Smooth muscle cell (in vitro differentiated cells): ENCODE results near the gene CDCA3. TPM values are rescaled to one million over a fixed set of nuclear protein-coding genes. Genes with fewer than 3 reads are reported as not detected.
A peak's percentile ranks its signal among the peaks of the same experiment; 100 is the strongest.

Experiments
- DNase-seq: peaks from one replicate; lab custom pipeline; 2025; ENCODE audit not compliant: unreplicated experiment; lab: John Stamatoyannopoulos, UW
- H2AFZ ChIP-seq: fragments of 200-600 bp; sonication (generic); 2 replicates; pipeline ENCODE4 v1.6.0; 2016; ENCODE audit warnings: antibody characterized with exemption, low read depth, mild to moderate bottlenecking
- H3F3A ChIP-seq: fragments of 200-600 bp; sonication (generic); 2 replicates; pipeline ENCODE4 v1.6.0; 2017; ENCODE audit warnings: antibody characterized with exemption, low read depth
- H3K27ac ChIP-seq: fragments of 200-600 bp; sonication (generic); 2 replicates; pipeline ENCODE4 v1.5.1; 2016; ENCODE audit warnings: low read depth, mild to moderate bottlenecking
- H3K27me3 ChIP-seq: fragments of 200-600 bp; sonication (generic); 2 replicates; pipeline ENCODE4 v1.6.1; 2016; ENCODE audit warnings: low read depth, mild to moderate bottlenecking
- H3K36me3 ChIP-seq: fragments of 200-600 bp; sonication (generic); 2 replicates; pipeline ENCODE4 v1.5.1; 2016; ENCODE audit warnings: low read depth
- H3K4me1 ChIP-seq: fragments of 200-600 bp; sonication (generic); 2 replicates; pipeline ENCODE4 v1.5.1; 2016; ENCODE audit warnings: low read depth
- H3K4me2 ChIP-seq: fragments of 200-600 bp; sonication (generic); 2 replicates; pipeline ENCODE4 v1.6.0; 2016; ENCODE audit warnings: mild to moderate bottlenecking
- H3K4me3 ChIP-seq: fragments of 200-600 bp; sonication (generic); 2 replicates; pipeline ENCODE4 v1.5.1; 2016; ENCODE audit warnings: mild to moderate bottlenecking
- H3K79me2 ChIP-seq: fragments of 200-600 bp; sonication (generic); 2 replicates; pipeline ENCODE4 v1.6.0; 2016; ENCODE audit warnings: low read depth, mild to moderate bottlenecking
- H3K9ac ChIP-seq: fragments of 200-600 bp; sonication (generic); 2 replicates; pipeline ENCODE4 v1.6.0; 2016; ENCODE audit warnings: low read depth
- H3K9me3 ChIP-seq: fragments of 200-600 bp; sonication (generic); replicated peaks from 2 replicates; pipeline ENCODE4 v1.5.1; 2016; ENCODE audit warnings: low read depth
- H4K20me1 ChIP-seq: fragments of 200-600 bp; sonication (generic); 2 replicates; pipeline ENCODE4 v1.6.0; 2016; ENCODE audit warnings: low read depth
- CTCF ChIP-seq: fragments of 200-600 bp; sonication (generic); IDR thresholded peaks from 2 replicates; pipeline ENCODE4 v1.5.1; 2017; ENCODE audit warnings: borderline replicate concordance, mild to moderate bottlenecking, antibody characterized with exemption; ENCODE audit not compliant: insufficient read depth, poor library complexity, severe bottlenecking
- WGBS: methylation state at CpG from one replicate; pipeline ENCODE4 v1.1.7; 2016; ENCODE audit warnings: low lambda C conversion rate; 5-methylcytosine and 5-hydroxymethylcytosine counted together
- polyA plus RNA-seq: library from polyadenylated mRNA; unstranded; fragments of >200 nt; fragmentation: Nextera tagmentation; extraction: Ambion mirVana; gene quantifications from 2 replicates; pipeline ENCODE4 v1.2.1, GENCODE V29; 2016
- total RNA-seq: library from RNA; depleted of rRNA; stranded (reverse); fragments of >200 nt; gene quantifications from 2 replicates; pipeline ENCODE4 v1.2.3, GENCODE V29; 2014

Gene CDCA3
- total and polyA plus RNA-seq, 2 experiments from 2014 or later, result 5.3 to 10.6 TPM

GRCh38 chr12:6822426-6823135, 28.5 kb downstream of the CDCA3 start:
- no peak for TF ChIP-seq CTCF
- Histone ChIP-seq H3K4me2 (peak overlapping the region; percentile 81), H3K27ac (no peak overlapping the region), H3K4me1 (peaks cover 34% of the 10 kb centered on the region), H3K36me3 (no peaks in the 10 kb centered on the region), H3F3A (no peaks in the 10 kb centered on the region), H3K27me3 (peaks cover 5% of the 10 kb centered on the region), H3K9ac (no peak overlapping the region), H3K4me3 (no peak overlapping the region), H4K20me1 (peaks cover 6% of the 10 kb centered on the region), H2AFZ (no peak overlapping the region), H3K79me2 (no peaks in the 10 kb centered on the region), H3K9me3 (no peaks in the 10 kb centered on the region)
- WGBS, result 54% methylated on average over 7 of the region's 7 CpGs
- no peak for DNase-seq

GRCh38 chr12:6821591-6822425, 29.3 kb downstream of the CDCA3 start, which contains the start of gene GPR162:
TSS of gene GPR162 (plus strand) at chr12:6821821. CDS start at chr12:6823899, 2,078 bp downstream.
- Histone ChIP-seq H3K4me2 (peak within 1 kb of the TSS; percentile 81), H4K20me1 (peaks cover under 1% of the 10 kb centered on the region), H3K9me3 (no peaks in the 10 kb centered on the region), H3K36me3 (no peaks in the 10 kb centered on the region), H3F3A (no peaks in the 10 kb centered on the region), H3K27me3 (peaks cover 5% of the 10 kb centered on the region), H2AFZ (no peak within 1 kb of the TSS), H3K79me2 (no peaks in the 10 kb centered on the region), H3K4me1 (peaks cover 28% of the 10 kb centered on the region), H3K9ac (no peak within 1 kb of the TSS), H3K27ac (no peak within 1 kb of the TSS), H3K4me3 (peak within 1 kb of the TSS; percentile 51)
- WGBS, result 3% methylated on average over 9 of the region's 28 CpGs
- TF ChIP-seq CTCF, result no peak
- peak; percentile 81 for DNase-seq

- Histone ChIP-seq H4K20me1 (no peaks in the 10 kb centered on the region), H3K4me2 (no peak overlapping the region), H3F3A (no peaks in the 10 kb centered on the region), H3K27me3 (peaks cover 5% of the 10 kb centered on the region), H3K4me3 (no peak overlapping the region), H3K79me2 (no peaks in the 10 kb centered on the region), H2AFZ (no peak overlapping the region), H3K9me3 (no peaks in the 10 kb centered on the region), H3K4me1 (peaks cover 28% of the 10 kb centered on the region), H3K27ac (no peak overlapping the region), H3K9ac (no peak overlapping the region), H3K36me3 (no peaks in the 10 kb centered on the region)
- 56% methylated on average over 5 of the region's 5 CpGs for WGBS
- TF ChIP-seq CTCF, result no peak
- no peak for DNase-seq
These were observed 30.9 kb downstream of the CDCA3 start for GRCh38 chr12:6820166-6820565.
